HepG2 (cell line): ENCODE data around the gene RPL37. TPM values are rescaled to one million over a fixed set of nuclear protein-coding genes. Genes with fewer than 3 reads are reported as not detected.
A peak's percentile ranks its signal among the peaks of the same experiment; 100 is the strongest.

Source experiments
- ATAC-seq: fragments of 200-7000 bp; cut with Tn5 transposase; 3 replicates; pipeline ENCODE4 v1.9.1; 2020; ENCODE audit warnings: mild to moderate bottlenecking, moderate library complexity
- BruUV-seq: library from RNA; stranded (reverse); fragments of 400-500 nt; replicated peaks from 2 replicates; lab custom pipeline; 2021; lab: Mats Ljungman, UMichigan
- CTCF ChIA-PET: fragments of 300-600 bp; formaldehyde crosslinking; extraction: SDS; loops from one replicate; lab custom pipeline; 2021; ENCODE audit warnings: low total read pairs, inconsistent platforms, low intra/inter-chr PET ratio; lab: Yijun Ruan, JAX
- POLR2A ChIA-PET: fragments of 350-600 bp; sonication (Branson Sonifier 250); formaldehyde crosslinking; loops from one replicate; lab custom pipeline; 2020; ENCODE audit warnings: antibody characterized with exemption, inconsistent platforms; lab: Yijun Ruan, JAX
- DNase-seq: peaks from one replicate; pipeline ENCODE4 v3.0.0-alpha.2; 2015; ENCODE audit warnings: low spot score
- FAIRE-seq: peaks from 3 replicates; lab custom pipeline; 2011; peaks lifted over from hg19 to GRCh38; lab: Jason Lieb, UNC
- H2AFZ ChIP-seq: one replicate; pipeline ENCODE4 v1.6.1; 2011; ENCODE audit warnings: low read length, inconsistent platforms
- H3K27ac ChIP-seq: fragments of 300-600 bp; 3 replicates; pipeline ENCODE4 v1.8.0; 2011; ENCODE audit warnings: mixed run types, mild to moderate bottlenecking, mixed read lengths, low read length, inconsistent platforms; ENCODE audit not compliant: insufficient read depth; ENCODE audit errors: extremely low read length
- H3K27me3 ChIP-seq, 2 experiments: fragments of 200-600 bp in 1 of 2; 2 replicates in 1 of 2; 3 replicates in 1 of 2; pipeline versions ENCODE4 v1.6.0 to v1.8.0; 2011; ENCODE audit warnings: low read length in 2 of 2, mild to moderate bottlenecking in 2 of 2, moderate library complexity in 2 of 2, inconsistent platforms in 1 of 2; ENCODE audit not compliant: insufficient read depth in 2 of 2, control insufficient read depth in 1 of 2
- H3K36me3 ChIP-seq, 2 experiments: fragments of 200-600 bp in 1 of 2; replicated peaks in 1 of 2; 2 replicates in 1 of 2; 3 replicates in 1 of 2; pipeline versions ENCODE4 v1.5.1 to v1.8.0; 2011; ENCODE audit warnings: low read length in 2 of 2, inconsistent platforms in 1 of 2; ENCODE audit not compliant: insufficient read depth in 2 of 2, control insufficient read depth in 1 of 2
- H3K4me1 ChIP-seq: 2 replicates; pipeline ENCODE4 v1.5.1; 2012; ENCODE audit warnings: low read length, inconsistent platforms; ENCODE audit not compliant: insufficient read depth
- H3K4me2 ChIP-seq: 2 replicates; pipeline ENCODE4 v1.6.0; 2011; ENCODE audit warnings: low read depth, low read length, inconsistent platforms
- H3K4me3 ChIP-seq, 3 experiments: fragments of 200-600 bp in 1 of 3; sonication (generic), shearing (Covaris generic) in 1 of 3; replicated peaks in 1 of 3; 2 replicates each; pipeline ENCODE4 v1.5.1; 2011 to 2016; ENCODE audit warnings: low read length in 3 of 3, inconsistent platforms in 2 of 3, low read depth in 2 of 3, mild to moderate bottlenecking in 2 of 3, control low read depth in 1 of 3, mixed read lengths in 1 of 3; ENCODE audit not compliant: insufficient read depth in 1 of 3
- H3K79me2 ChIP-seq: one replicate; pipeline ENCODE4 v1.6.1; 2011; ENCODE audit warnings: low read length, inconsistent platforms; ENCODE audit not compliant: insufficient read depth
- H3K9ac ChIP-seq: 2 replicates; pipeline ENCODE4 v1.6.0; 2011; ENCODE audit warnings: mild to moderate bottlenecking, low read depth, low read length, inconsistent platforms; ENCODE audit not compliant: insufficient read depth
- H3K9me3 ChIP-seq: 2 replicates; pipeline ENCODE4 v1.5.1; 2012; ENCODE audit warnings: mild to moderate bottlenecking, low read length
- H4K20me1 ChIP-seq: 2 replicates; pipeline ENCODE4 v1.6.0; 2011; ENCODE audit warnings: inconsistent platforms, mild to moderate bottlenecking, low read length, moderate library complexity; ENCODE audit not compliant: insufficient read depth
- CREB1 ChIP-seq, 2 experiments: fragments of 450-650 bp in 1 of 2; IDR thresholded peaks; 2 replicates each; pipeline ENCODE4 v1.6.1; 2016 to 2017; ENCODE audit warnings: control low read depth in 1 of 2, mild to moderate bottlenecking in 1 of 2, missing compliant biosample characterization in 1 of 2, missing genetic modification characterization in 1 of 2
- FOSL2 ChIP-seq: sonication (generic); formaldehyde crosslinking; IDR thresholded peaks from 2 replicates; pipeline ENCODE4 v1.4.0; 2020; ENCODE audit warnings: missing genetic modification reagents
- GATAD2A ChIP-seq: IDR thresholded peaks from 2 replicates; pipeline ENCODE4 v1.6.1; 2016
- LCORL ChIP-seq, 2 experiments: fragments of 450-650 bp in 1 of 2; sonication (generic) in 1 of 2; formaldehyde crosslinking in 1 of 2; IDR thresholded peaks; 2 replicates each; pipeline versions ENCODE4 v1.5.0 to v1.6.1; 2017 to 2020; ENCODE audit warnings: antibody characterized with exemption in 1 of 2, missing genetic modification reagents in 1 of 2
- MBD4 ChIP-seq: IDR thresholded peaks from 2 replicates; pipeline ENCODE4 v1.6.1; 2012; ENCODE audit warnings: low read length, inconsistent platforms, borderline replicate concordance
- RCOR2 ChIP-seq: IDR thresholded peaks from 2 replicates; pipeline ENCODE4 v1.6.1; 2016; ENCODE audit warnings: missing biosample characterization, missing genetic modification reagents
- SAP130 ChIP-seq: IDR thresholded peaks from 2 replicates; pipeline ENCODE4 v1.6.1; 2016; ENCODE audit warnings: low read depth
- ZKSCAN8 ChIP-seq: IDR thresholded peaks from 2 replicates; pipeline ENCODE4 v1.6.1; 2016; ENCODE audit warnings: borderline replicate concordance, missing genetic modification reagents, missing compliant biosample characterization
- ZNF3 ChIP-seq: IDR thresholded peaks from 2 replicates; pipeline ENCODE4 v1.7.0; 2017; ENCODE audit warnings: inconsistent platforms
- ZNF510 ChIP-seq: sonication (generic); formaldehyde crosslinking; IDR thresholded peaks from 2 replicates; pipeline ENCODE4 v1.4.0; 2020; ENCODE audit warnings: low read depth, mild to moderate bottlenecking, missing genetic modification reagents
- ZNF782 ChIP-seq: sonication (generic); formaldehyde crosslinking; IDR thresholded peaks from 2 replicates; pipeline ENCODE4 v1.4.0; 2020; ENCODE audit warnings: missing genetic modification reagents, mild to moderate bottlenecking, borderline replicate concordance
- WGBS: methylation state at CpG from one replicate; pipeline ENCODE4 v1.1.6; 2017; ENCODE audit warnings: low lambda C conversion rate; 5-methylcytosine and 5-hydroxymethylcytosine counted together
- in situ Hi-C: cut with HindIII; loops from 2 replicates; pipeline ENCODE4 v1.10.0; 2017; ENCODE audit warnings: low pct_unique_long_range_greater_than_20kb; ENCODE audit not compliant: extremely low pct_ligation_motif_present
- intact Hi-C: fragments of 100-400 bp; cut with micrococcal nuclease; formaldehyde crosslinking; loops from one replicate; pipeline ENCODE4 v1.10.0; 2022; ENCODE audit not compliant: unreplicated experiment
- polyA plus RNA-seq, 8 experiments: library from polyadenylated mRNA; depleted of rRNA in 3 of 8; stranded (reverse) in 7 of 8; unstranded in 1 of 8; fragments of >200 nt; fragmentation: Illumina TruSeq in 4 of 8; extraction: Trizol in 4 of 8; gene quantifications; 2 replicates each; pipeline versions ENCODE4 v1.2.1 to v1.2.3, GENCODE V29; 2011 to 2016; ENCODE audit warnings: low read depth in 4 of 8, missing spikeins in 1 of 8, mixed read lengths in 1 of 8; ENCODE audit not compliant: insufficient read depth in 1 of 8
- total RNA-seq, 5 experiments: library from RNA; depleted of rRNA; stranded (reverse); fragments of >200 nt; fragmentation: Illumina TruSeq; extraction: Trizol; gene quantifications; 2 replicates each; pipeline ENCODE4 v1.2.3, GENCODE V29; 2016; ENCODE audit warnings: low read depth in 1 of 5

Gene RPL37
- total and polyA plus RNA-seq, 2 of the 13 experiments (the other 11 are each of a cell fraction or from before 2014, with no cell fraction given), result 1,981 to 3,367 TPM

DNA sequence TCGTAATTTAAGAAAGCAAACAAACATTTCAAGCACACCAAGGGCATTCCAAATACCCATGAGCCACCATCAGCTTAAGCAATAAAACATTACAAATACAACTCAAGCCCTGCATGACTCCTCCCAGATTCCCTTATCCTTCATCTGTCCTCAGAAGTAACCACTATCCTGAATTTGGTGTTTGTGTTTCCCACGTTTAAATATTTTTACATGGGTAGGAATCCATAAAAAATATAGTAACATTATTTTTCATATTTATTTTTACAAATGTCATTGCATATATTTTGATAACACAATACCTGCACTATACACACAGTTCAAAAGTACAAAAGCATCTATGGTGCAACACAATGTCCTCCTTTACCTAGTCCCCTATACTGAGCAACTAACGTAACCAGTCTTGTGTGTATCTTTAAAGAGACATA, 43.3 kb downstream of the RPL37 start (continued):
- TF ChIP-seq GATAD2A (CRISPR knock-in tag) (peak; percentile 65), ZNF782 (CRISPR knock-in tag) (no peak), FOSL2 (no peak)
- TF ChIP-seq, all 625 proteins: peak for 22

GRCh38 chr5:40790947-40791593, 44.0 kb downstream of the RPL37 start:
- H3K9ac ChIP-seq, result peak overlapping the region; percentile 13; the same call in 1 of the 2 replicates
- CTCF ChIA-PET, result no interaction called here

More at GRCh38 chr5:40790947-40791593, 44.0 kb downstream of the RPL37 start:
- TF ChIP-seq SAP130, result 0 out of 2 replicates have a peak, but pooled peaks have one; percentile 4
- TF ChIP-seq LCORL (IDR thresholded peaks at IDR 0.05), result no peak
- TF ChIP-seq LCORL (CRISPR knock-in tag; IDR thresholded peaks at IDR 0.05), result 0 out of 2 replicates have a peak, but pooled peaks have one; percentile 10
- no peak for TF ChIP-seq ZKSCAN8
- peak; percentile 98 for TF ChIP-seq ZNF3
- TF ChIP-seq CREB1 (IDR thresholded peaks at IDR 0.05), result no peak
- peak; percentile 41; the same call in 1 of the 2 replicates for TF ChIP-seq CREB1 (CRISPR knock-in tag; IDR thresholded peaks at IDR 0.05)
- 0 out of 2 replicates have a peak, but pooled peaks have one; percentile 8 for TF ChIP-seq RCOR2
- TF ChIP-seq ZNF510 (CRISPR knock-in tag), result no peak
- TF ChIP-seq MBD4, result peak; percentile 20; the same call in 1 of the 2 replicates
- peak overlapping the region; percentile 65 for H3K4me2 ChIP-seq
- peaks cover 97% of the 10 kb centered on the region for H3K4me1 ChIP-seq
- peaks cover 7% of the 10 kb centered on the region; the same call in 1 of the 2 replicates for H3K9me3 ChIP-seq
- WGBS, result 30% methylated on average over 3 of the region's 3 CpGs
- DNase-seq (peak; percentile 36), FAIRE-seq (no peak), ATAC-seq (peak; percentile 49)
- intact Hi-C loops (no loop called here), in situ Hi-C loops (no loop called here)
- H3K36me3 ChIP-seq, result peaks cover 0 to 7% of the 10 kb centered on the region in 2 experiments; a peak in 3 of 5 replicates
- H3K27me3 ChIP-seq, result no peaks in the 10 kb centered on the region
- H3K79me2 ChIP-seq, result peaks cover 99% of the 10 kb centered on the region
- BruUV-seq, result no TSS peak
- peaks cover 6% of the 10 kb centered on the region for H4K20me1 ChIP-seq
- POLR2A ChIA-PET, result interaction anchor here (0.8 to 1.2 kb wide), 3 partner anchors 34 to 44 kb away, joined by 3 read pairs; partner anchors contain the start of gene RPL37
- H3K27ac ChIP-seq, result peak overlapping the region; percentile 75
- H2AFZ ChIP-seq, result no peak overlapping the region
- H3K4me3 ChIP-seq, result peak overlapping the region in 2 of 3 experiments; percentile 21 to 41; a peak in 2 of 6 replicates
